Breast epithelium (tissue), 4 donors: ENCODE data around the gene EIF3F. TPM values are rescaled to one million over a fixed set of nuclear protein-coding genes. Genes with fewer than 3 reads are reported as not detected.

ENCODE experiments used
- DNase-seq, 2 donors: peaks; one replicate each; pipeline ENCODE4 v3.0.0-alpha.2; 2019; ENCODE audit warnings: low spot score in 2 of 2
- H3K27ac ChIP-seq, 2 donors: fragments of 200-600 bp; sonication (generic) in 1 of 2; one replicate each; pipeline ENCODE4 v1.5.1; 2016 to 2019; ENCODE audit warnings: mild to moderate bottlenecking in 1 of 2
- H3K27me3 ChIP-seq, 2 donors: fragments of 200-600 bp; sonication (generic) in 1 of 2; one replicate each; pipeline versions ENCODE4 v1.5.1 to v1.6.0; 2017 to 2019; ENCODE audit warnings: control low read depth in 1 of 2, mild to moderate bottlenecking in 1 of 2
- H3K36me3 ChIP-seq: fragments of 200-600 bp; one replicate; pipeline ENCODE4 v1.5.1; 2019
- H3K4me1 ChIP-seq, 2 donors: fragments of 200-600 bp; sonication (generic); one replicate each; pipeline ENCODE4 v1.5.1; 2016 to 2019; ENCODE audit warnings: control low read depth in 1 of 2
- H3K4me3 ChIP-seq, 3 donors: fragments of 200-600 bp; sonication (generic); 1 replicate in 2 of 3; 2 replicates in 1 of 3; pipeline ENCODE4 v1.5.1; 2016 to 2019; ENCODE audit warnings: mild to moderate bottlenecking in 3 of 3, moderate library complexity in 2 of 3
- H3K9me3 ChIP-seq, 2 donors: fragments of 200-600 bp; sonication (generic) in 1 of 2; one replicate each; pipeline ENCODE4 v1.5.1; 2016 to 2019; ENCODE audit warnings: control low read depth in 1 of 2
- CTCF ChIP-seq, 3 donors: fragments of 450-650 bp; IDR thresholded peaks; one replicate each; pipeline ENCODE4 v1.5.1; 2016 to 2017; ENCODE audit warnings: antibody characterized with exemption in 3 of 3, mild to moderate bottlenecking in 3 of 3, moderate library complexity in 3 of 3
- POLR2A ChIP-seq: fragments of 450-650 bp; IDR thresholded peaks from one replicate; pipeline ENCODE4 v1.6.1; 2016; ENCODE audit warnings: antibody characterized with exemption, mild to moderate bottlenecking, moderate library complexity
- POLR2AphosphoS5 ChIP-seq, 3 donors: sonication (generic); formaldehyde crosslinking; IDR thresholded peaks; one replicate each; pipeline ENCODE4 v1.6.1; 2017; ENCODE audit warnings: antibody characterized with exemption in 3 of 3
- intact Hi-C: fragments of 100-400 bp; cut with DNase I; formaldehyde crosslinking; loops from one replicate; pipeline ENCODE4 v1.15.1; 2023; ENCODE audit warnings: low total_unique reads
- total RNA-seq, 3 donors: library from RNA; depleted of rRNA; stranded (reverse); fragments of >200 nt; gene quantifications; one replicate each; pipeline ENCODE4 v1.1.0, GENCODE V29; 2016

The EIF3F gene
- total RNA-seq, 3 donors from 2014 or later: 145 to 180 (median 151) TPM

GRCh38 chr11:7967826-7968225 lies 19.3 kb upstream of the EIF3F start:
- intact Hi-C loops: no loop called here
- H3K27ac ChIP-seq: no peak overlapping the region
- no peaks in the 10 kb centered on the region for H3K36me3 ChIP-seq
- H3K4me1 ChIP-seq: no peaks in the 10 kb centered on the region
- TF ChIP-seq POLR2A: no peak
- no peak for TF ChIP-seq CTCF (IDR thresholded peaks at IDR 0.05)
- TF ChIP-seq POLR2AphosphoS5 (IDR thresholded peaks at IDR 0.05): no peak
- no peaks in the 10 kb centered on the region for H3K27me3 ChIP-seq
- H3K4me3 ChIP-seq: no peak overlapping the region
- no peaks in the 10 kb centered on the region for H3K9me3 ChIP-seq
- DNase-seq: no peak

- intact Hi-C loops: no loop called here
- no peak overlapping the region for H3K4me3 ChIP-seq
- no peak for DNase-seq
- H3K36me3 ChIP-seq: no peaks in the 10 kb centered on the region
- no peak for TF ChIP-seq CTCF (IDR thresholded peaks at IDR 0.05)
- TF ChIP-seq POLR2AphosphoS5 (IDR thresholded peaks at IDR 0.05): no peak
- no peak for TF ChIP-seq POLR2A
- no peaks in the 10 kb centered on the region for H3K4me1 ChIP-seq
- H3K9me3 ChIP-seq: no peaks in the 10 kb centered on the region
- no peak overlapping the region for H3K27ac ChIP-seq
- no peaks in the 10 kb centered on the region for H3K27me3 ChIP-seq
Observed at GRCh38 chr11:7968686-7969085, 18.5 kb upstream of the EIF3F start.

- intact Hi-C loops: no loop called here
- no peaks in the 10 kb centered on the region for H3K27me3 ChIP-seq
- no peak for DNase-seq
- H3K4me1 ChIP-seq: no peaks in the 10 kb centered on the region
- no peak overlapping the region for H3K4me3 ChIP-seq
- no peaks in the 10 kb centered on the region for H3K36me3 ChIP-seq
- TF ChIP-seq POLR2A (no peak), CTCF (IDR thresholded peaks at IDR 0.05) (no peak), POLR2AphosphoS5 (IDR thresholded peaks at IDR 0.05) (no peak)
- no peaks in the 10 kb centered on the region for H3K9me3 ChIP-seq
- H3K27ac ChIP-seq: no peak overlapping the region
Observed at GRCh38 chr11:7969756-7970646, 17.1 kb upstream of the EIF3F start.

GRCh38 chr11:7971846-7972245 lies 15.3 kb upstream of the EIF3F start:
- Histone ChIP-seq H3K4me3 (no peak overlapping the region), H3K27ac (no peak overlapping the region), H3K27me3 (no peaks in the 10 kb centered on the region), H3K36me3 (no peaks in the 10 kb centered on the region), H3K9me3 (no peaks in the 10 kb centered on the region), H3K4me1 (no peaks in the 10 kb centered on the region)
- no peak for DNase-seq
- intact Hi-C loops: no loop called here
- TF ChIP-seq CTCF (IDR thresholded peaks at IDR 0.05) (no peak), POLR2A (no peak), POLR2AphosphoS5 (IDR thresholded peaks at IDR 0.05) (no peak)

- no peaks in the 10 kb centered on the region for H3K9me3 ChIP-seq
- no peak for DNase-seq
- no peak overlapping the region for H3K4me3 ChIP-seq
- intact Hi-C loops: no loop called here
- no peaks in the 10 kb centered on the region for H3K27me3 ChIP-seq
- H3K36me3 ChIP-seq: no peaks in the 10 kb centered on the region
- TF ChIP-seq POLR2AphosphoS5 (IDR thresholded peaks at IDR 0.05) (no peak), CTCF (IDR thresholded peaks at IDR 0.05) (no peak), POLR2A (no peak)
- no peak overlapping the region for H3K27ac ChIP-seq
- H3K4me1 ChIP-seq: no peaks in the 10 kb centered on the region
Observed at GRCh38 chr11:7973011-7973410, 14.1 kb upstream of the EIF3F start.
